Ramos (cell line): ENCODE results near the gene PSMG4.

Source experiments
- in situ Hi-C: fragments of 300-500 bp; cut with MboI; formaldehyde crosslinking; loops from one replicate; pipeline ENCODE4 v1.14.3; 2022; ENCODE audit warnings: low sequenced_read_pairs; ENCODE audit not compliant: unreplicated experiment

PSMG4 gene

DNA sequence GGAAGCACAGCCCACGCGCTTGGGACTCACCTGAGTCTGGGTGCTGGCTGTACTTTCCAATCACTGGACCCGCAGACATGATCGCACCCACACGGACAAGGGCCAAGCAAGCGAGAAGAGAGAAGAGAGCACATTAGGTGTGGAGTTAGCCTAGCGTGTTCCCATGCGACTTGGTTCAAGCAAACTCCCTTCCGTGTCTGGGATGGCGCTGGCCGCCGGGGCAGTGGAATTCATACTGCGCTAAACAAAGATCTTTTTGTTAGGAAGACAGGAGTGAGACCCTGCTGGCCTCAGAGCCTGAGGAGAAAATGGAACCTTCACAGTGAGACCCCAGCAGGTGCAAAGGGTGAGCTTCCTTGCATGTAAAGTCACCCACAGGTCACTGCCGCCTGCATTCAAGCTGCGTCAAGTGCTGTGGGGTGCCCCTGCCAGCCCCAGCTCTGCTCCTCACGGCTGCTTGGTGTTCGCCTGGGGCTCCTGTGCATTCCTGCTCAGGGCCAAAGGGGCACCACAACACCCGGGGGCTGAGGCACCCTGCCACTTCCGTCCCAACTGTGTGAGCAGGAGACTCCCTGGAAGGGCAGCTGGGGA lies 26.4 kb downstream of the PSMG4 start:
- in situ Hi-C loops: loop anchor here (5.0 to 25.0 kb wide), 2 partner anchors 447 to 702 kb away; no protein-coding TSS in a partner anchor

DNA sequence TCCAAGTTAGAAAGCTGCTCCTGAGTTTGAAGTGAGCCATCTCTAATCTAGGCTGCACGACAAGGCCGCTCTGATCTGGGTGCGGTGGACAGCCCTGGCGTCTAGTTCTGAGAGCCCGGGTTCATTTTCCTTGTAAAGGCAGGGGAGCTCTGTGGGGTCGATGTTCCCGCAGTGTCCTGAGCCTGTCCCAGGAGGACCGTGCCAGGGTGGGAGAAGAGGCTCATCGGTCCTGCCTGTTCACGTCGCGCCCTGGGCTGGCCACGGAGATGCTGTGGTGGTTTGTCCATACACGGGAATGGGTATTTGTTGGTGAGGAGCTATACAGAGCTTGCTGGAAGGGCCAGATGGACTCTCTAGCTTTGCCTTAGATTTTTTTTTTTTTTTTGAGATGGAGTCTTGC lies 27.0 kb downstream of the PSMG4 start:
- in situ Hi-C loops: loop anchor here (5.0 to 25.0 kb wide), 2 partner anchors 447 to 702 kb away; no protein-coding TSS in a partner anchor

DNA sequence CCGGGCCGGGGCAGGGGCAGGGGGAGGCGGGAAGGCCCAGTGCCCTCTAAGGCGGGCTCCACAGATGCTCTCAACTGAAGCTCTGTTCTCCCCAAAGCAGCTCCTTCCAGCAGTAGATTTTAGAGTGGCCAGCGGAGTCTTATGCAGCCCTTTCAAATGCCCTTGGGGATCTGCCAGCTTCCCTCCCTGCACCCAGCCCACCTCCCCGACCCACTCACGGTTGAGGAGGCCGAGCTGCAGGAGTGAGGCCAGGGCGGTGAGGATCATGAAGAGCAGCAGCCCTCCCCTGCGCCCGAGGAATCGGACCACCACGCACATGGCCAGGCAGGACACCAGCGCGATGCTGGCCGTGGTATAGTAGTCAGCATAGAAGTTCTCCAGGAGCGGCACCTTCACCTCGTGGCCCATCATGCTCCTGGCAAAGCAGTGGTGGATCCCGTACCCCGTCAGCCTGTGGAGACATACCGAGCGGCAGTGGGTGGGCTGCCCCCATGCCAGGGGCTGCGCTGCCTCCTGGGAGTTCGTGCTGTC lies 28.0 kb downstream of the PSMG4 start:
- in situ Hi-C loops: loop anchor here (5.0 to 25.0 kb wide), 2 partner anchors 446 to 701 kb away; no protein-coding TSS in a partner anchor

DNA sequence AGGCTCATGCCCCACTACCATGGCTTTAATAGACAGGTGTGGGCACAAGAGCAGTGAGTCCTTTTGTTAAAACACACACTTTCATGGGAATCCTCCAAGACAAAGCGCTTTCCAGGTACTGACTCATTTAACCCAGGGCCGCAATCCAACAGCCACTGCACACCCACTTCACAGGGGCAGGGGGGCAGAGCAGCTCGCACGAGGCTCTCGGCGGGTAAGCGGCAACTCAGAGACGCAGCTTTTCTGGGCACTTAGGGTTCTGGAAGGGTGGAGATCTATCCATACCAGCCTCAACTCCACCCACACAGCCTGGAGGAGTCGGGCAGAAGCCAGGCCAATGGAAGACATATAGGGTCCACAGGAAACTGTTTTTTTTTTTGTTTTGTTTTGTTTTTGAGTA lies 28.6 kb downstream of the PSMG4 start:
- in situ Hi-C loops: loop anchor here (5.0 to 25.0 kb wide), 2 partner anchors 445 to 700 kb away; no protein-coding TSS in a partner anchor

DNA sequence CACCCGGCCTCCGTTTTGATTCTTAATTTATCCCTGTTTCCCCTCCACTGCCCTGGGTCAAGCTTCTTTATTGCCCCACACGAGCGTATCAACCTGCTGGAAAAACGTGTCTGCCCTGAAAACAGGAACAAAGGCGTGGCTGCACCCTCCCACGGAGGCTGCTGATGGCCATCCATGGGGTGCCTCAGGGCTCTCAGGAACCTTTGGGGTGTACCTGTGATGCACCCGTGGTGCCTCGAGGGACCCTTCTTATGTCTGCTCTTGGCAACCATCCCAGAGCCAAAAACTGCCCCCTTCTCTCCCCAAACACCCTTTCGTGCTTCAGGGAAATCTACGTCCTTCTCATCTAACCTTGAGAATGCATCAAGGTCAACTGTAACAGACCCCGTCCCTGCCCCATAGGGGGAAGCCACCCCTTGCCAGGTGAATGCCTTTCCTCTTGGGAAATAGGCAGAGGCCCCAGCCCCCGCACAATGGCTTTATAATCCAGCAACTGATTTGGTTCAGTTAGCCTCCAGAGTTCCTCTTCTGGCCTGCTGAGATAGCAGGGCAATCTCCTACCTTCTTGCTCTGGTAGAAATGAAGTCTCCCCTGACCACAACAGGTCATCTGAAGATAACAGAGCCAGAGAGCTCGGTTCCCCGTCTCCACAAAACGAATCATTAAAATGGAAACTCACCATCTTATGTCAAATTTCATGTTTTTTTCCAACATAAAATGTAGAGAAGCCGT lies 29.4 kb downstream of the PSMG4 start:
- in situ Hi-C loops: loop anchor here (5.0 to 25.0 kb wide), 2 partner anchors 444 to 699 kb away; no protein-coding TSS in a partner anchor

DNA sequence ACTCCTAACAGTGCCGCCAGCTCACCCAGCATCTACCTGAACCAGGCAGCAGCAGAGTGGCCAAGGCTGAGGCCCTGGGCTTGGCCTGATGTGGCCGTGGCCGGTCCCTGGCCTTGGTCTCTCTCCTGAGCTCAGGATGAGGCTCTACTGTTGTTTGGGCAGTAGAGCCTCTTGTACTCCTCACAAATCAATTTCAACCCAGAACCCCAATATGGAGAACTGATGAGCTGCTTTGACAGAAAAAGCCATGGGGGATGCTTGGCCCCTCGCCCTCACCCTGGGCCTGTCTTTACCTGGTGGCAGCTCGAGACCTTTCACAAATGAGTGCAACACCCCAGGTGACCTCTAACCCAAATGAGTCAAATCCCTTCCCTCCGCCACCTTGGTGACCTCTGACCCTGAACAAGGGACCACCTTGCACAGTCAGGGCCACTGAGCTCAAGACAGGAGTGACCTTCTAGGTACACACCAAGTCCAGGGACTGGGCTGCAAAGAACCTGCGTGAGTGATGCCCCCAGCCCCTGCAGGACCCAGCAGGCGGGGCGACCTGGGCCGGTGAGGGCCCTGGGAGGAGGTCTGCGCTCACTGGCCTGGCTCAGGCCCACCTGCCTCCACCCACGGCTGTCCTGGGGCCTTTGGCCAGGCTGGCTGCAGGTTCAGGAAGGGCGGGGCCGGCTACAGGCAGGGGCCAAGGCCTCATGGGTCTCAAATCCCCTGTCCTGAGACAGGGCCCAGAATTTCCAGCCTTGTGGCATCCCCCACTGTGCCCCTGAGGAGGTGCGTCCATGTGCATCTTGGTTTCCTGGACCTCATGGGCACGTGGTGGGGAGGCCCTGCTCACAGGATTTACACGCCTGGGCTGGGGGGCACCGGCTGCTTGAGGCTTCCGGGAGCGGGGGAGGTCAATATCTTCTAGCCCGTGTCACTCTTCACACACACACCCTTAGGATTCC lies 30.2 kb downstream of the PSMG4 start:
- in situ Hi-C loops: loop anchor here (5.0 to 25.0 kb wide), 2 partner anchors 443 to 698 kb away; no protein-coding TSS in a partner anchor

DNA sequence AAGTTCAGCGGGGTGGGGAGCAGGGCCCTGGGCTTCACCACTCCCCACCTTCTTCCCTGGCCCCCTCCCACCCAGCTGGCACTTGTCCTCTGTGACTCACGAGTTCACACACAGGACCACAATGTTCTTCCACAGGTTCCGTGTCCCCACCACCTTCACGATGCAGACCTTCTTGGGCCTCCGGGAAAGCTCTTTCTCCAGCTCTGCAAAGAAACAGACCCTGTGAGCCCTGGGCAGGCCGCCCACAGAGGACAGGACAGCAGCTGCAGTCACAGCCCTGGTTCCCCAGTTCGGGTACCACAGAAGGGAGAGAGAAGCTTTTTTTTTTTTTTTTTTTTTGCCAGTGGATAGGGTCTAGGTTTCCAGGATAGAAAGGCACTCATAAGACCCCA lies 30.9 kb downstream of the PSMG4 start:
- in situ Hi-C loops: loop anchor here (5.0 to 25.0 kb wide), 2 partner anchors 443 to 698 kb away; no protein-coding TSS in a partner anchor

DNA sequence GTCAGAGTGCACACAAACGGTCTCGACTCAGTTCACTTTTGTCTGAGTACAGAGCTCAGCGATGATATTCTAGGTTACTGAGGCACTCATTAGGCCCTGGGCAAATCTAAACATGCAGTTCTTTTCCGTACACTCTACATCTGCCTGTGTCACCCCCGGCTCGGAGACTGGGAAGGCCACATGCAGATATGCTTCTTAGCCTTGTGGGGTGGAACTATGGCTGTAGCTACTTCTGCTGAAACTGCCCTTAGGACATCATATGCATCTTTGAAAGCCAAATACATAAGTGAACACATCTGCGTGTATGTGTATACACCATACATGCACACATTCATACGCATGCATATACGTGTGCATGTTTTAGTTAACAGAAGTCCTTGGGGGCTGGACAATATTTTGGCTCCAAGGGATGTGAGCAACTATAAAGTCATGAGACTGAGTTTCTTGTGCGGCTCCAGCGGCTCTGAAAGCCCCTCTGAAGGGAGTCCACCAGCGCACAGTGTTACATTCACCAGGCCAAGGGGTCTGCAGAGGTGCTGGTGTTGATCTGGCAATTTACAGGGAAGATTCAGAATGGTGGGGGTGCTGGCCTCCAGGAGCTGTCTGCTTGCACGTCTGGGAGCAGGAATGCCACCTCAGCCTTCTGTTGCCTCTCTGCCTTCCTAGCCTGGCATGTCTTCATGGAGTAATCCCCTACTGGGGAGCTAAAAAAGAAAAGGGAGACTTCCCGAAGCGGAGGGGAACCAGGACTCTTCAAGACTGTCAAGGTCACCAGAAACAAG lies 31.6 kb downstream of the PSMG4 start:
- in situ Hi-C loops: loop anchor here (25.0 kb wide), 1 partner anchor 697 kb away; no protein-coding TSS in a partner anchor

DNA sequence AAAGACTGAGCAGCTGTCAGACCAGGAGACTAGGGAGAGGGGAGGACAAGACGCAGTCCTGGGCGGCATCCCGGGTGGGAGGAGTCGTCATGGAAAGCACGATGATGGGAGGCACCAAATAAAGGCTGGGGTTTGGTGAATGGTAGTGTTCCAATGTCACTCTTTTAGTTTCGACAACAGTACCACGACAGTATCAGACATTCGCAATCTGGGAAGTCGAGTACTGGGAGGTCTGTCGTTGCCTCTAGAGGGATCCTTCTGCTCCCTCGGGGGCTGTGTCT lies 32.1 kb downstream of the PSMG4 start:
- in situ Hi-C loops: loop anchor here (25.0 kb wide), 1 partner anchor 696 kb away; no protein-coding TSS in a partner anchor

DNA sequence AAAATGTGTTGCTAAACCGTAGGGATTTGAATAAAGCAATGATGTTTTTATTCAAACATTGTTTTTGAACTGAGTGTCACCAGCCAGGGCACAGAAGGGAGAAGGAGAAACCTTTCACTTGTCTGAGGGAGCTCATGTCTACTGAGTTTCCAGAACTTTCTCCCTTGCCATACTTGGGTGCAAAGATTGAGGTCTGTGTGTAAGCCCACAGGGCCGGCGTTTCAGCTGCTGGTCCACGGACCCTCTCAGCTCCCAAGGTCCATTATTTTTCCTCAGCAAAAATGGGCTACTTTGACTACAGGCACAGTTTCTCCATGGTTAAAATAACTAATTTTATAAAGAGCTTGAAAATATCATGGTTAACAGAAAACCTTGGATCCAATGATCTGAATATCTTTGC lies 32.6 kb downstream of the PSMG4 start:
- in situ Hi-C loops: loop anchor here (25.0 kb wide), 1 partner anchor 696 kb away; no protein-coding TSS in a partner anchor

DNA sequence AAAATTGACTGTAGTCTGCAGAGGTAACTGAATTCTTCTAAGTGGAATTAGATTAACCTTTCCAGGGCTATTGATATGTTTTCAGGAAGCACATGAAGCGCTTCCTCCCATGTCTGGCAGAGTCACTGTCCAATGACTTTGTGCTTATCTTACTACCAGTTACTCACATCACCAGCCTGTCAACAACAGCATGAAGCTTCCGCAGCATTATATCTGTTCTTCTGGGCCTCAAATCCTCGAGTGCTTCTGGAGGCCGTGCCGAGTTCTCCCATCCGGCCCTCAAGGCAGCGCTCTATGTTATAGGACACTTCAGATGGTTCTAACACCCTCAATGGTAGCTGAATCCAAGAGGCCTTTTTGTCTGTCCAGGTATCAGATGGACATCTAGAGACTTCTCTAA lies 33.2 kb downstream of the PSMG4 start:
- in situ Hi-C loops: loop anchor here (25.0 kb wide), 1 partner anchor 695 kb away; no protein-coding TSS in a partner anchor

DNA sequence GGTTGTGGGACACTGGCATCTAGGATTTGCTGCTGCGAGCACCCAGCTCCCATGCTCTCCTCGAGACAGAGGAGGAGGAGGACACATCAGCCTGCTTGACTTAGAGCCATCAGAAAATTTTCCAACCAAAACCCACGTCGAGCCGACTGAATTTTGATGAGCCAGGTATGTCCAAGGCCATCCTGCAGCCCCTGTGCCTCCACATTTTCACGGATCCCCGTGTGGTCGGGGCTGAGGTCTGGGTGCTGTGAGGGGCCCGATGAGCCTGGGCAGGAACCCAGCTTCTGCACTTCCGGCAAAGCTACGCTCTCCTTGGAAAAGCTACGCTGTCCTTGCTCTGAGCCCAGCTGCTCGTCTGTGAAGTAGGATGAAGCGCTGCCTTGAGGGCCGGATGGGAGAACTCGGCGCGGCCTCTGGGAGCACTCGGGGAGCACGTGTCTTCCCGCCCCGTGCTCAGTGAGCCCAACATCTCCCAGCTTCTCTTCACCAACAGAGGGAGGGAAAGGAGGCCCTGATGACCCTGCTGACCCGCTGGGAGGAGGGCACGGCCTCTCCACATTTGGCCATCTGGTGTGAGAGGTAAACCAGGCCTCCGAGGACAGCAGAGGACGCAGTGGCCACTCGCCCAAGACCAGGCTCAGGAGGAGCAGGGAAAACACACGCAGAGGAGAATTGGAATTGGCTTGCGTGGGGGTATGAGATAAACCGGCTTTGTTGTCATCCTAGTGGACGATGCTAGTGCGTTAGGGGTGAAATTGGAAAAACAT lies 33.9 kb downstream of the PSMG4 start:
- in situ Hi-C loops: loop anchor here (25.0 kb wide), 1 partner anchor 695 kb away; no protein-coding TSS in a partner anchor

DNA sequence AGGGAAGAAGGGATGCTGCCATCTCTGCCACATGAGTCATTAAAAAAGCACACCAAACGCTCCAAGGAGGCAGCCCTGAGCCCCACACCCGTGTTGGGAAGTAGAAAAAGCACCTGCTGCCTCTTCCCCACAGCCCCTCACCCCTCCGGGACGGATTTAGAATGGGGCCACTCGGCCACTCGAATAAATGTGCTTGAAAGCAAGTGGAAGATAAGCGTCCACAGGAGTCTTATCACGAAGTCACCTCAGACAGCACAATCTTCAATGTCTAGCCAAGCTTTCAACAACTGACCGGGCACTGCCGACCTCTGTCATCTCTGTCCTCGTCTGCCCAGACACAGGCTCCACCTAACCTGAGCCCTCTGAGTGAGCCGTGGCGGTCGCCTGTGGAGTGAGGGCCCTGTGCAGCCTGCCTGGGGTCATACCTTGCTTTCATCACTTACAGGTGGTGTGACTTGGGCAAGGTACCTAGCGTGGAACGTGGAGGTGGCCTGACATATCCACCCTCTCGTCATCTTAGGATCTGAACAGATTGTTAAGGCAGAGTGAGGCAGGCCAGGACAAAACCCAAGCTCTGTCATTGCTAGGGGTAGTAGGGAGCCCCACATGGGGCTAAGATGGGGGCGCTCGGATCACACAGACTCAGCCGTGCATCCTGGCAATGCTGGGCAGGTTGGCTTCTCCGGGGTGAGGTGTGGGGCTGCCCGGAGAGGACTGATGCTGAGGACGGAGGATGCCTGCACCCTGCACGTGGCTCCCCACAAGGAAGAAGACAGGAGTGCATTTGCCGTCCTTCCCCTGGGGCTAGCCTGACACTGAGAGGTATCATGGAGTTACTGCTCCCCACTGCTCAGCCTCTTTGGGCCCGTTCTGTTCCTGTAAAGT lies 34.8 kb downstream of the PSMG4 start:
- in situ Hi-C loops: loop anchor here (25.0 kb wide), 1 partner anchor 694 kb away; no protein-coding TSS in a partner anchor

DNA sequence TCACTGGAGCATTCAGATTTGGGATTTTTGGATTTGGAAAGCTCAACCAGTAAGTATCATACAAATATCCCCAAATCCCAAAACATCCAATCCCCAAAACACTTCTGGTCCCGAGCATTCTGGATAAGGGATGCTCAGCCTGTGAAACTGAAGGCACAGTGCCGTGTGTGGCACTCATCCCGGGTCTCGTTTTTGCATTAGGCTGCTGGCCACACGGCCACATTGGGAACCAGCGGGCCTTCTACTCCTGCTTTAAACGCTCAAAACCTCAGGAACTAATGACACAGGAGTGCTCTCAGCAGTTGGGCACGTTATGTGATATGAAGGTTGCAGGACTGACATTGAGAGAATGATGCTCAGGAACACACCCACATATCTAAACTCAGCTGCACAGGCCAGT lies 35.6 kb downstream of the PSMG4 start:
- in situ Hi-C loops: loop anchor here (25.0 kb wide), 1 partner anchor 693 kb away; no protein-coding TSS in a partner anchor

DNA sequence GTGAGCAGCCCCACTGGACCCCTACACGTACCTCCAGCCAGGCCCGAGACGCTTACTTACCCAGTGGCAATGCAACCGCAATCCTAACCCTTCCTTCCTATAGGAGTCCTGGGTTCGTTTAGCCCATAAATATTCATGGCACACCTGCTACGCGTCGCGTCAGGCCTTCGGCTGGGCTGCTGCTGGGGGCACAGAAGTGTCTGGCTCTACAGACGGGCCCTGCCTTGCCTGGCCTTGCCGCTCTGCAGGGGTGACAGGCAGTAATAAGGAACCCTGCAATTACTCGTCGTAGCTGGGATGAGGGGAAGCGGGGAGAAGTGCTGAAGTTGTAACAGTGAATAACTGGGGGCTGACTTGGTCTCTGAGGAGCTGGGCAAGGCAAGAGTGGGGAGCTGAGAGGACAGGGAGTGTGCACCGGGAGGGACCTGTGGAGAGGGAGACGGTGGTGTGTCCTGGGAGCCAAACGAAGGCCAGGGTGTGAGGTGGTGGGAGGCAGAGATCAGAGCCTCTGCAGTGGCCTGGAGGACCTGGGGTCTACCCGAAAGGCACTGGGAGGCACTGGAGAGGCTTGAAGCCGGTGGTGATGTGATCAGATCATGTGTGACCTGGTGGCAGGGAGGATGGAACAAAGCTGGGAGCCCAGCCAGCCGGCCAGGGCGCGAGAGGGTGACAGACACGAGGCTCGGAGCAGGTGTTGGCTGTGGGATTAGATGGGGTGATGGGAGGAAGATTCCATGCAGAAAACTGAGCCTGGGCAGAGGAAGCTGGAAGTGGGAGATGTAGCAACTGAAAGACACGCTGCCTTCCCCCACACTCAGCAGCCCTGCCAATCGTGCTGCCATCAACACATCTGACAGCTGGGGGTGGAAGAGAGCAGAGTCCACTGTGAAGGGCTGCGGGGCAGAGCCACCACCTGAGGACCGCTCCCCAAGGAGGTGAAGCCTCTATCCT lies 36.4 kb downstream of the PSMG4 start:
- in situ Hi-C loops: loop anchor here (25.0 kb wide), 1 partner anchor 692 kb away; no protein-coding TSS in a partner anchor

DNA sequence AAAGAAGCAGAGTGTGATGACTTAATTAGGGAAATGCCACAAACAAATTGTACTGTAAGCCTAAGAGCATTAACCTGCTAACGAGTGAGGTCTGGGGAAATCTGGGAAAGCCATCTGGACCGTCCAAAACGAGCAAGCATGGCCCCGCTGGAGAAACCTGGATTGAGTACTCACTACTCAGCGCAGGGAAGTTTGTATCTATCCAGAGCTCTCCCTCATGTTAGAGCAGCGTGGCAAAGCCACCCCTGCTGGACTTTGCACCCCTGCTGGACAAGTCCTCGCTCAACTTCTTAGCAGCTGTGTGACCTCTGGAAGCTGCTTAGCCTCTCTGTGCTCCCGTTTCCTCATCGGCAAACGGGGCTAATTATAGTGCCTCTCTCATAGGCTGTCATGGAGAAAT lies 37.3 kb downstream of the PSMG4 start:
- in situ Hi-C loops: loop anchor here (25.0 kb wide), 1 partner anchor 691 kb away; no protein-coding TSS in a partner anchor
